Measurements from ENCODE around the gene MAK.

MAK gene

DNA sequence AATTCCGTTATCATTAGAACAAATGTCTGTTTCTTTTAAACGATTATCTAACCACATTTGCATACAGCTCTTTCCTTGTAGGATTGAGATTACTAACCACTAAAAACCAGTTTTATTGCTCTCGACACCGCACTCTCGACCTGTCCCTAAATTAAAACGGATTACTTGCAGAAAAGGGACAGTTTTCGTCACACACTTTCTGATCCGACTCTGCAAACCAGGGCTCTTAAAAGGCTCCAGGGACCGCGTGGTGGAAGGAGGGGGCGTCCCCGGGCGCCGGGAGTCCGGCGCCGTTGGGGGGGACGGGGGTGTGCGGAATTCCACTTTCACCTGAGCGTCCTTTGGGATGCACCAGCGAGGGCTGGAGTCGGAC lies 731 bp downstream of the MAK start:
- H3K23ac ChIP-seq (ENCODE audit: low read length in 2 of 2): no peak overlapping the region
- peak overlapping the region; percentile 90 for H3K9ac ChIP-seq (ENCODE audit: low read length)
- no peak overlapping the region for H2AK5ac ChIP-seq (ENCODE audit: low read length, severe bottlenecking)
- H3K27me3 ChIP-seq (ENCODE audit: control insufficient read depth in 1 of 2, insufficient read depth in 1 of 2, low read length in 2 of 2): peaks cover 20 to 23% of the 10 kb centered on the region in 2 experiments
- H4K8ac ChIP-seq (ENCODE audit: low read length): no peak overlapping the region
- peaks cover 7% of the 10 kb centered on the region for H3K4me1 ChIP-seq (ENCODE audit: control insufficient read depth, insufficient read depth, low read depth, low read length)
- no peak overlapping the region for H3K27ac ChIP-seq (ENCODE audit: low read length, poor library complexity, severe bottlenecking)
- peak; percentile 40 for DNase-seq
- no peak overlapping the region for H2BK12ac ChIP-seq (ENCODE audit: low read length in 2 of 2)
- WGBS: under 1% methylated on average over 19 of the region's 22 CpGs
- no peak overlapping the region for H3K14ac ChIP-seq (ENCODE audit: low read length in 2 of 2)
- peak overlapping the region; percentile 99 for H3K4me2 ChIP-seq (ENCODE audit: low read length, poor library complexity, severe bottlenecking)
- H2AFZ ChIP-seq (ENCODE audit: low read depth, low read length): peak overlapping the region; percentile 29
- no peak overlapping the region for H2BK15ac ChIP-seq (ENCODE audit: low read depth, poor library complexity, severe bottlenecking)
- H2BK5ac ChIP-seq (ENCODE audit: low read depth, low read length, poor library complexity, severe bottlenecking): no peak overlapping the region
- H3K4ac ChIP-seq (ENCODE audit: low read depth in 1 of 2, low read length in 2 of 2): no peak overlapping the region
- H3K36me3 ChIP-seq (ENCODE audit: control insufficient read depth in 1 of 2, insufficient read depth in 2 of 2, low read depth in 1 of 2, low read length in 2 of 2): no peaks in the 10 kb centered on the region
- H4K91ac ChIP-seq (ENCODE audit: low read length): no peak overlapping the region
- no peak overlapping the region for H3K18ac ChIP-seq (ENCODE audit: low read depth in 1 of 2, low read length in 2 of 2)
- H3K4me3 ChIP-seq (ENCODE audit: insufficient read depth in 1 of 2, low read depth in 1 of 2, low read length in 2 of 2): peak overlapping the region; percentile 71 to 88
- H3K9me3 ChIP-seq (ENCODE audit: control insufficient read depth, low read length): no peaks in the 10 kb centered on the region
- no peaks in the 10 kb centered on the region for H3K79me1 ChIP-seq (replicated peaks; ENCODE audit: low read length, poor library complexity, severe bottlenecking)
- no peak overlapping the region for H2BK120ac ChIP-seq (ENCODE audit: low read depth, low read length)

- Histone ChIP-seq H3K79me1 (replicated peaks; ENCODE audit: low read length, poor library complexity, severe bottlenecking) (no peaks in the 10 kb centered on the region), H3K4me1 (ENCODE audit: control insufficient read depth, insufficient read depth, low read depth, low read length) (peaks cover 7% of the 10 kb centered on the region), H2BK15ac (ENCODE audit: low read depth, poor library complexity, severe bottlenecking) (no peak overlapping the region), H4K91ac (ENCODE audit: low read length) (no peak overlapping the region), H3K23ac (ENCODE audit: low read length in 2 of 2) (no peak overlapping the region), H3K36me3 (ENCODE audit: control insufficient read depth in 1 of 2, insufficient read depth in 2 of 2, low read depth in 1 of 2, low read length in 2 of 2) (no peaks in the 10 kb centered on the region), H4K8ac (ENCODE audit: low read length) (no peak overlapping the region), H2BK5ac (ENCODE audit: low read depth, low read length, poor library complexity, severe bottlenecking) (no peak overlapping the region), H3K9me3 (ENCODE audit: control insufficient read depth, low read length) (no peaks in the 10 kb centered on the region), H2AK5ac (ENCODE audit: low read length, severe bottlenecking) (no peak overlapping the region), H3K27me3 (ENCODE audit: control insufficient read depth in 1 of 2, insufficient read depth in 1 of 2, low read length in 2 of 2) (peaks cover 20 to 23% of the 10 kb centered on the region in 2 experiments), H3K27ac (ENCODE audit: low read length, poor library complexity, severe bottlenecking) (no peak overlapping the region), H3K4me3 (ENCODE audit: insufficient read depth in 1 of 2, low read depth in 1 of 2, low read length in 2 of 2) (peak overlapping the region in 1 of 2 experiments; percentile 88), H3K14ac (ENCODE audit: low read length in 2 of 2) (no peak overlapping the region), H3K4ac (ENCODE audit: low read depth in 1 of 2, low read length in 2 of 2) (no peak overlapping the region), H2BK120ac (ENCODE audit: low read depth, low read length) (no peak overlapping the region), H3K9ac (ENCODE audit: low read length) (peak overlapping the region; percentile 90), H2BK12ac (ENCODE audit: low read length in 2 of 2) (no peak overlapping the region), H3K4me2 (ENCODE audit: low read length, poor library complexity, severe bottlenecking) (peak overlapping the region; percentile 99), H2AFZ (ENCODE audit: low read depth, low read length) (no peak overlapping the region), H3K18ac (ENCODE audit: low read depth in 1 of 2, low read length in 2 of 2) (no peak overlapping the region)
- 2% methylated on average over 14 of the region's 20 CpGs for WGBS
- no peak for DNase-seq
Observed at GRCh38 chr6:10837009-10837621, 1.2 kb downstream of the MAK start.

DNA sequence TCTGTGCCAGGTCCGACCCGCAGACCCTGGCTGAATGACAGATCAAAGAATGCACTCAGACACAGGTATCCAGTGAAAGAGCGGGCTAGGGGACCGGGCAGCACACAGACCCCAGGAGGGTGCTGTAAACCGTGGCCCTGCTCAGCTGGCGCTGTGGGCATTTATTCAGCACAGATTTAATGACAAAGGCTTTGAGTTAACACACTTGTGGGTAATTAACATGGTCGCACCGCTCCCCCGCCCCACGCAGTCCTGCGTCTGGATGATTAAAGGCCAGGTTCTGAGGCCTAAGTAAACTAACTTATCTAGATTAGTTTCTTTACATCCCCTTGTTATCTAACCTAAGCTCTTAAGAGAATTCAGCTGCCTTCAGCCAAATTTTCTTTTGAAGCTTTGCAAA lies 3.5 kb downstream of the MAK start:
- Histone ChIP-seq H3K4ac (ENCODE audit: low read depth in 1 of 2, low read length in 2 of 2) (no peak overlapping the region), H2BK12ac (ENCODE audit: low read length in 2 of 2) (no peak overlapping the region), H4K91ac (ENCODE audit: low read length) (no peak overlapping the region), H2BK120ac (ENCODE audit: low read depth, low read length) (no peak overlapping the region), H3K18ac (ENCODE audit: low read depth in 1 of 2, low read length in 2 of 2) (no peak overlapping the region), H3K27me3 (ENCODE audit: control insufficient read depth in 1 of 2, insufficient read depth in 1 of 2, low read length in 2 of 2) (peaks cover 15 to 16% of the 10 kb centered on the region in 2 experiments), H3K9ac (ENCODE audit: low read length) (no peak overlapping the region), H2AK5ac (ENCODE audit: low read length, severe bottlenecking) (no peak overlapping the region), H3K4me1 (ENCODE audit: control insufficient read depth, insufficient read depth, low read depth, low read length) (peaks cover 7% of the 10 kb centered on the region), H3K23ac (ENCODE audit: low read length in 2 of 2) (no peak overlapping the region), H3K4me3 (ENCODE audit: insufficient read depth in 1 of 2, low read depth in 1 of 2, low read length in 2 of 2) (no peak overlapping the region), H3K9me3 (ENCODE audit: control insufficient read depth, low read length) (no peaks in the 10 kb centered on the region), H3K14ac (ENCODE audit: low read length in 2 of 2) (no peak overlapping the region), H2BK5ac (ENCODE audit: low read depth, low read length, poor library complexity, severe bottlenecking) (no peak overlapping the region), H3K4me2 (ENCODE audit: low read length, poor library complexity, severe bottlenecking) (no peak overlapping the region), H2BK15ac (ENCODE audit: low read depth, poor library complexity, severe bottlenecking) (no peak overlapping the region), H3K79me1 (replicated peaks; ENCODE audit: low read length, poor library complexity, severe bottlenecking) (no peaks in the 10 kb centered on the region), H3K27ac (ENCODE audit: low read length, poor library complexity, severe bottlenecking) (no peak overlapping the region), H4K8ac (ENCODE audit: low read length) (no peak overlapping the region), H2AFZ (ENCODE audit: low read depth, low read length) (no peak overlapping the region), H3K36me3 (ENCODE audit: control insufficient read depth in 1 of 2, insufficient read depth in 2 of 2, low read depth in 1 of 2, low read length in 2 of 2) (no peaks in the 10 kb centered on the region)
- DNase-seq: no peak
- WGBS: 94% methylated on average over 11 of the region's 11 CpGs

- Histone ChIP-seq H3K9me3 (ENCODE audit: control insufficient read depth, low read length) (no peaks in the 10 kb centered on the region), H3K27ac (ENCODE audit: low read length, poor library complexity, severe bottlenecking) (no peak overlapping the region), H3K4ac (ENCODE audit: low read depth in 1 of 2, low read length in 2 of 2) (no peak overlapping the region), H2BK5ac (ENCODE audit: low read depth, low read length, poor library complexity, severe bottlenecking) (no peak overlapping the region), H3K4me2 (ENCODE audit: low read length, poor library complexity, severe bottlenecking) (no peak overlapping the region), H2BK12ac (ENCODE audit: low read length in 2 of 2) (no peak overlapping the region), H3K36me3 (ENCODE audit: control insufficient read depth in 1 of 2, insufficient read depth in 2 of 2, low read depth in 1 of 2, low read length in 2 of 2) (no peaks in the 10 kb centered on the region), H4K8ac (ENCODE audit: low read length) (no peak overlapping the region), H2BK120ac (ENCODE audit: low read depth, low read length) (no peak overlapping the region), H2AK5ac (ENCODE audit: low read length, severe bottlenecking) (no peak overlapping the region), H3K9ac (ENCODE audit: low read length) (no peak overlapping the region), H3K4me1 (ENCODE audit: control insufficient read depth, insufficient read depth, low read depth, low read length) (no peaks in the 10 kb centered on the region), H3K27me3 (ENCODE audit: control insufficient read depth in 1 of 2, insufficient read depth in 1 of 2, low read length in 2 of 2) (peaks cover 8 to 10% of the 10 kb centered on the region in 2 experiments), H3K4me3 (ENCODE audit: insufficient read depth in 1 of 2, low read depth in 1 of 2, low read length in 2 of 2) (no peak overlapping the region), H3K79me1 (replicated peaks; ENCODE audit: low read length, poor library complexity, severe bottlenecking) (no peaks in the 10 kb centered on the region), H2BK15ac (ENCODE audit: low read depth, poor library complexity, severe bottlenecking) (no peak overlapping the region), H3K18ac (ENCODE audit: low read depth in 1 of 2, low read length in 2 of 2) (no peak overlapping the region), H4K91ac (ENCODE audit: low read length) (no peak overlapping the region), H2AFZ (ENCODE audit: low read depth, low read length) (no peak overlapping the region), H3K14ac (ENCODE audit: low read length in 2 of 2) (no peak overlapping the region), H3K23ac (ENCODE audit: low read length in 2 of 2) (no peak overlapping the region)
- 96% methylated on average over 2 of the region's 2 CpGs for whole genome bisulfite sequencing
- DNase-seq: no peak
Observed at GRCh38 chr6:10831609-10832008, 6.7 kb downstream of the MAK start.

Measured in mesenchymal stem cell (in vitro differentiated cells and primary cell).